Prostate gland (tissue), 2 donors: Measurements from ENCODE around the gene GDF11.

Experiments used
- CTCF ChIP-seq, 4 experiments: fragments of 200-600 bp in 2 of 4; fragments of 450-650 bp in 2 of 4; sonication (generic) in 2 of 4; IDR thresholded peaks; 1 replicate in 3 of 4; 2 replicates in 1 of 4; pipeline ENCODE4 v1.5.1; 2016 to 2019; ENCODE audit warnings: antibody characterized with exemption in 4 of 4, mild to moderate bottlenecking in 2 of 4, moderate library complexity in 2 of 4
- POLR2A ChIP-seq: fragments of 450-650 bp; IDR thresholded peaks from one replicate; pipeline ENCODE4 v1.6.1; 2016; ENCODE audit warnings: antibody characterized with exemption, mild to moderate bottlenecking

DNA sequence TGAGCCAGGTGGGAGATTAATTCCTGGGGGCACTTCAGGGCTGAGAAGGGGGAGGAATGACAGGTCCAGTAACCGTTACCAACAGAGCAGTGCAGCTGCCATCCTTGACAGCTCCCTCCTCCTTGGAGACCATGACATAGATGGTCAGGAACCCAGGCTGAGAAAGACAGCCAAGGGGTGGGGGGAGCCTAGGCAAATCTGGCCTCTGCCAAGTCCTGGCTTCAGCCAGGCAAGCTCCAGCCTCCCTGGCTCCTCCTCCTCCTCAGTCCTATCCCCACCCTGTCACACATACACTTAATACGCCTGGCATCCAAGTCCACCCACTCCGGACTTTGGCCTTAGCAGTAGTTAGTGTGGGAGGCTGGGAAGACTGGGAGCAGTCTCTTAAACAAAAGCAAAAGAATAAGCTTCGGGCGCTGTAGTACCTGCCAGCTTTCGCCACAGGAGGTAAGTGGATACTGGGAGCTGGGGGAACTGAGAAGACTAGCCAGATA is 22.8 kb upstream of the GDF11 start, which contains the start of gene RDH5:
- no peak for TF ChIP-seq CTCF (IDR thresholded peaks at IDR 0.05)
- no peak for TF ChIP-seq POLR2A
